ENCODE results near the gene ARHGAP6.

DNA sequence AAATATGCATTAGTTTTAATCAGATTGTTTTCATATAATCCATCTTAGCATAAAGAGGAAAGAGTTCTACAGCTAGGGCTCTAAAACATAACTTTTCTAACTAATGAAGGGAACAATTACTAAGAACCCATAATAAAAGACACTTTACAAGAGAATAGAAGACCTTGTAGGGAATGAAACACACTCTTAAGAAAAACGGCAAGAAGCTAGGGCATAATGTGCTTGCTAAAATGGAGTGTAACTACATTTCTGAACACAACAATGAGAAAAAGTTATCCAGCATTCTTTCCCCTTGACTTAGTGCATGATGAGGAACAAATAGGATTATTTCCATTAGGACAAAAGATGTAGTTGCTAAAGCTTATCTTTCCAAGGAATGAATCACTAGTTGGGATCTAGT is 54.6 kb downstream of the ARHGAP6 start:
- TF ChIP-seq, protein P1, sequence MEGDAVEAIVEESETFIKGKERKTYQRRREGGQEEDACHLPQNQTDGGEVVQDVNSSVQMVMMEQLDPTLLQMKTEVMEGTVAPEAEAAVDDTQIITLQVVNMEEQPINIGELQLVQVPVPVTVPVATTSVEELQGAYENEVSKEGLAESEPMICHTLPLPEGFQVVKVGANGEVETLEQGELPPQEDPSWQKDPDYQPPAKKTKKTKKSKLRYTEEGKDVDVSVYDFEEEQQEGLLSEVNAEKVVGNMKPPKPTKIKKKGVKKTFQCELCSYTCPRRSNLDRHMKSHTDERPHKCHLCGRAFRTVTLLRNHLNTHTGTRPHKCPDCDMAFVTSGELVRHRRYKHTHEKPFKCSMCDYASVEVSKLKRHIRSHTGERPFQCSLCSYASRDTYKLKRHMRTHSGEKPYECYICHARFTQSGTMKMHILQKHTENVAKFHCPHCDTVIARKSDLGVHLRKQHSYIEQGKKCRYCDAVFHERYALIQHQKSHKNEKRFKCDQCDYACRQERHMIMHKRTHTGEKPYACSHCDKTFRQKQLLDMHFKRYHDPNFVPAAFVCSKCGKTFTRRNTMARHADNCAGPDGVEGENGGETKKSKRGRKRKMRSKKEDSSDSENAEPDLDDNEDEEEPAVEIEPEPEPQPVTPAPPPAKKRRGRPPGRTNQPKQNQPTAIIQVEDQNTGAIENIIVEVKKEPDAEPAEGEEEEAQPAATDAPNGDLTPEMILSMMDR (IDR thresholded peaks at IDR 0.05; ENCODE audit: low read length): no peak
- TF ChIP-seq EZH2 (optimal IDR thresholded peaks at IDR 0.05; ENCODE audit: low read depth, low read length): no peak
